Measurements from ENCODE around the gene BOC. TPM values are rescaled to one million over a fixed set of nuclear protein-coding genes. Genes with fewer than 3 reads are reported as not detected.

Gene BOC
- total RNA-seq, 4 donors from 2014 or later = 61.3 to 75.3 (median 68.0) TPM

DNA sequence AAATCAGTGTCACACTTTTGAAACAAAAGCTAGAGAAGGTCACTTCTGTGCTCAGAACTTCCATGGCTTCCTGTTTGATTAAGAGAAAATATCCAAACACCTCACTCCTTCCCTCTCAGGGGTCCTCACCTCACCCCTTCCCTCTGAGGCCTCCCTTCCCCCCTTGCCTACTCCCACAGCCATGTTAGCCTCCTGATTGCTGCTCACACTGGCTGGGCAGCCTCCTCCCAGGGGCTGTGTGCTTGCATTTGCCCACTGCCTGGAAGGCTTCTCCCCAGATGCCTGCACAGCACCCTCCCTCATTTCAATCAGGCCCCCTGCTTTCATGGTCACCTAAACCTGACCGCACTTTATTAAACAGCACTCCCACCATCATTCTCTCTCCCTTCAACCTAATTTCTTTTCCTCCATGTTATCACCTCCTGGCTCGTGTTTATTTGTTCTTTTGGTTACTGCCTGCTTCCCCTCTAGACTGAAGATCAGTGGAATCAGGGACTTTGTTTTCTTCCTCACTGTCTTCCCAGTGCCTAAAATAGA is 10.4 kb downstream of the BOC start:
- TF ChIP-seq POLR2A (IDR thresholded peaks at IDR 0.05) = no peak
- TF ChIP-seq, protein P1, sequence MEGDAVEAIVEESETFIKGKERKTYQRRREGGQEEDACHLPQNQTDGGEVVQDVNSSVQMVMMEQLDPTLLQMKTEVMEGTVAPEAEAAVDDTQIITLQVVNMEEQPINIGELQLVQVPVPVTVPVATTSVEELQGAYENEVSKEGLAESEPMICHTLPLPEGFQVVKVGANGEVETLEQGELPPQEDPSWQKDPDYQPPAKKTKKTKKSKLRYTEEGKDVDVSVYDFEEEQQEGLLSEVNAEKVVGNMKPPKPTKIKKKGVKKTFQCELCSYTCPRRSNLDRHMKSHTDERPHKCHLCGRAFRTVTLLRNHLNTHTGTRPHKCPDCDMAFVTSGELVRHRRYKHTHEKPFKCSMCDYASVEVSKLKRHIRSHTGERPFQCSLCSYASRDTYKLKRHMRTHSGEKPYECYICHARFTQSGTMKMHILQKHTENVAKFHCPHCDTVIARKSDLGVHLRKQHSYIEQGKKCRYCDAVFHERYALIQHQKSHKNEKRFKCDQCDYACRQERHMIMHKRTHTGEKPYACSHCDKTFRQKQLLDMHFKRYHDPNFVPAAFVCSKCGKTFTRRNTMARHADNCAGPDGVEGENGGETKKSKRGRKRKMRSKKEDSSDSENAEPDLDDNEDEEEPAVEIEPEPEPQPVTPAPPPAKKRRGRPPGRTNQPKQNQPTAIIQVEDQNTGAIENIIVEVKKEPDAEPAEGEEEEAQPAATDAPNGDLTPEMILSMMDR (IDR thresholded peaks at IDR 0.05) = no peak
- 67 to 70% methylated on average over 2 of the region's 2 CpGs for WGBS, 2 donors
- intact Hi-C loops (cut with DNase I; ENCODE audit: low total_unique reads) = no loop called here
- no peak overlapping the region for H3K4me3 ChIP-seq (ENCODE audit: low read depth, poor library complexity, severe bottlenecking)
- DNase-seq (ENCODE audit: low spot score in 2 of 2) = no peak

GRCh38 chr3:113222451-113223086 is 11.2 kb downstream of the BOC start:
- no peak overlapping the region for H3K4me3 ChIP-seq (ENCODE audit: low read depth, poor library complexity, severe bottlenecking)

GRCh38 chr3:113223475-113224281 is 12.3 kb downstream of the BOC start:
- intact Hi-C loops (cut with DNase I; ENCODE audit: low total_unique reads) = no loop called here
- H3K4me3 ChIP-seq (ENCODE audit: low read depth, poor library complexity, severe bottlenecking) = no peak overlapping the region
- peak in 1 of 2 donors; percentile 78 for DNase-seq (ENCODE audit: low spot score in 2 of 2)
- TF ChIP-seq POLR2A (IDR thresholded peaks at IDR 0.05) = no peak
- TF ChIP-seq, protein P1 (IDR thresholded peaks at IDR 0.05) = no peak
- WGBS, 2 donors = 67 to 70% methylated on average over 18 of the region's 18 CpGs

More at GRCh38 chr3:113222451-113223086, 11.2 kb downstream of the BOC start:
- TF ChIP-seq, protein P1 (IDR thresholded peaks at IDR 0.05) = no peak
- TF ChIP-seq POLR2A (IDR thresholded peaks at IDR 0.05) = no peak
- intact Hi-C loops (cut with DNase I; ENCODE audit: low total_unique reads) = no loop called here
- DNase-seq (ENCODE audit: low spot score in 2 of 2) = peak in 1 of 2 donors; percentile 84
- WGBS, 2 donors = 52% methylated on average over 10 of the region's 10 CpGs

DNA sequence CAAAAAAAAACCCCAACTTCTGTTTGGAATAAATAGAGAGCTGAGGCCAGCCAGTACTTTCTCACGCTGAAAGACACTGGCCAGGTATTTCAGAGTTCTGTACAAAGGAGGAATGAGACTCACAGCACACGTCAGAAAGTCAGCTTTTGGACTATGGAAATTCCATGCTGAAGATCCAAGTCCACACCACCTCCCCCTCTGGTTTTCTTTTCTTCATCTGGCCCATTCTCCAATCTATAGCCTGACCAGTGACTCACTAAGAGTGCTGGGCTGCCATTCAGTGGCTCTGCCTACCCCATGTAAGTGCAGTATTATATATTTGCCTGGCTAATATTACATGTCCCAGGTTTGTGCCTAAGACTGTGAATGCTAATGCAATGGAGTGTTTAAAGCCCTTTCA is 13.9 kb downstream of the BOC start:
- WGBS, 2 donors = 78 to 87% methylated on average over 2 of the region's 2 CpGs
- no peak overlapping the region for H3K4me3 ChIP-seq (ENCODE audit: low read depth, poor library complexity, severe bottlenecking)
- TF ChIP-seq POLR2A (IDR thresholded peaks at IDR 0.05) = no peak
- TF ChIP-seq, protein P1 (IDR thresholded peaks at IDR 0.05) = no peak
- intact Hi-C loops (cut with DNase I; ENCODE audit: low total_unique reads) = no loop called here
- DNase-seq (ENCODE audit: low spot score in 2 of 2) = no peak

DNA sequence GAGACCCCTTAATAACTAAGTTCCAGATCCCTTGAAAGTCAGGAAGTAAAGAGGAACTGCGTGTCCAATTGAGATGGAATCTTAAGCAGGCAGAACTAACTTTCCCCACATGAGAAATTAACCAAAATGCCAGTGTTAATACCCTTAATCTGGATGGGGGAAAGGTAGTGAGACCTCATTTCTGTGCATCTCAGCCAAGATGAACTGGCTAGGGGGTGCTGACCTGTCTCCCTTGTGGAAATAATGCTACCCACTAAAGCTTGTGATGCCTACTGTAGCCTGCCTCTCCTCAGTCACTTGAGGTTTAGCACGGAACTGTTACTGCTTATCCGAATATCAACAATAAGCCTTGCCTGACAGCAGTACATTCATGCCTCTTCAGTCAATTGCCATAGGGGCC is 15.1 kb downstream of the BOC start:
- TF ChIP-seq, protein P1 (IDR thresholded peaks at IDR 0.05) = no peak
- no peak for TF ChIP-seq POLR2A (IDR thresholded peaks at IDR 0.05)
- H3K4me3 ChIP-seq (ENCODE audit: low read depth, poor library complexity, severe bottlenecking) = no peak overlapping the region
- 66 to 83% methylated on average over 3 of the region's 3 CpGs for WGBS, 2 donors
- intact Hi-C loops (cut with DNase I; ENCODE audit: low total_unique reads) = no loop called here
- DNase-seq (ENCODE audit: low spot score in 2 of 2) = no peak
